K562 (cell line): ENCODE results near the gene FABP7. TPM values are rescaled to one million over a fixed set of nuclear protein-coding genes. Genes with fewer than 3 reads are reported as not detected.
A peak's percentile ranks its signal among the peaks of the same experiment; 100 is the strongest.

Experiments used
- ATF7 ChIP-seq: fragments of 450-650 bp; IDR thresholded peaks from 2 replicates; pipeline ENCODE4 v1.7.1; 2014; ENCODE audit warnings: mild to moderate bottlenecking, moderate library complexity
- E2F6 ChIP-seq, 2 experiments: IDR thresholded peaks; 2 replicates each; pipeline ENCODE4 v1.6.1; 2011; ENCODE audit warnings: borderline replicate concordance in 1 of 2, control low read depth in 1 of 2, low read depth in 1 of 2, low read length in 1 of 2, mild to moderate bottlenecking in 1 of 2, mixed read lengths in 1 of 2, moderate library complexity in 1 of 2; ENCODE audit not compliant: insufficient read depth in 1 of 2, insufficient read length in 1 of 2, poor library complexity in 1 of 2, severe bottlenecking in 1 of 2; ENCODE audit errors: extremely low read depth in 1 of 2
- EHMT2 ChIP-seq: fragments of 450-650 bp; IDR thresholded peaks from 2 replicates; pipeline ENCODE4 v1.6.1; 2018; ENCODE audit warnings: antibody characterized with exemption
- L3MBTL2 ChIP-seq: fragments of 450-650 bp; IDR thresholded peaks from 2 replicates; pipeline ENCODE4 v1.6.1; 2016; ENCODE audit warnings: mild to moderate bottlenecking, moderate library complexity
- NBN ChIP-seq: fragments of 450-650 bp; IDR thresholded peaks from 2 replicates; pipeline ENCODE4 v1.6.1; 2016; ENCODE audit warnings: low read depth, mild to moderate bottlenecking
- REST ChIP-seq, 2 experiments: fragments of 450-650 bp; formaldehyde crosslinking in 1 of 2; IDR thresholded peaks; 2 replicates each; pipeline versions ENCODE4 v1.4.0 to v1.6.1; 2014 to 2020; ENCODE audit warnings: mild to moderate bottlenecking in 2 of 2, borderline replicate concordance in 1 of 2, low read depth in 1 of 2
- TFAP4 ChIP-seq: sonication (generic); formaldehyde crosslinking; IDR thresholded peaks from 2 replicates; pipeline ENCODE4 v1.8.0; 2022; ENCODE audit warnings: missing genetic modification reagents, mild to moderate bottlenecking, moderate library complexity, borderline replicate concordance
- USF1 ChIP-seq: sonication (generic); formaldehyde crosslinking; IDR thresholded peaks from 2 replicates; pipeline ENCODE4 v1.9.0; 2022; ENCODE audit warnings: mild to moderate bottlenecking, missing genetic modification reagents
- ZBTB11 ChIP-seq, 3 experiments: fragments of 200-800 bp in 1 of 3; fragments of 250-450 bp in 1 of 3; fragments of 450-650 bp in 1 of 3; sonication (Bioruptor Pico) in 1 of 3; sonication (Bioruptor generic) in 1 of 3; formaldehyde crosslinking in 1 of 3; IDR thresholded peaks; 2 replicates each; pipeline versions ENCODE4 v1.6.1 to v1.8.0; 2016 to 2022; ENCODE audit warnings: mild to moderate bottlenecking in 2 of 3, missing genetic modification characterization in 2 of 3, missing compliant biosample characterization in 1 of 3, moderate library complexity in 1 of 3
- polyA plus RNA-seq, 8 experiments: library from polyadenylated mRNA; depleted of rRNA in 4 of 8; stranded (reverse) in 5 of 8; unstranded in 3 of 8; fragments of >200 nt; fragmentation: Nextera tagmentation in 2 of 8; fragmentation: Illumina TruSeq in 1 of 8; extraction: Ambion mirVana in 2 of 8; extraction: Trizol in 1 of 8; gene quantifications; 2 replicates each; pipeline versions ENCODE4 v1.2.1 to v1.2.3, GENCODE V29; 2011 to 2014; ENCODE audit warnings: inconsistent platforms in 1 of 8, missing spikeins in 1 of 8
- total RNA-seq, 7 experiments: library from RNA; depleted of rRNA in 6 of 7; stranded (reverse); fragments of >200 nt in 6 of 7; fragmentation: Illumina TruSeq in 2 of 7; extraction: Trizol in 2 of 7; gene quantifications; 2 replicates each; pipeline versions ENCODE4 v1.2.1 to v1.2.3, GENCODE V29; 2011 to 2021; ENCODE audit warnings: low replicate concordance in 1 of 7

The FABP7 gene
- total and polyA plus RNA-seq, 9 of the 15 experiments (the other 6 are each of a cell fraction or from before 2014, with no cell fraction given): 0.07 to 0.14 TPM; not detected in 7

- TF ChIP-seq REST (IDR thresholded peaks at IDR 0.05; ENCODE audit: borderline replicate concordance) (peak; percentile 66; the same call in 1 of the 2 replicates), REST (CRISPR knock-in tag; IDR thresholded peaks at IDR 0.05; ENCODE audit: low read depth) (no peak), E2F6 (IDR thresholded peaks at IDR 0.05; ENCODE audit: borderline replicate concordance in 1 of 2, extremely low read depth in 1 of 2, insufficient read depth in 1 of 2, insufficient read length in 1 of 2, low read depth in 1 of 2, low read length in 1 of 2, poor library complexity in 1 of 2, severe bottlenecking in 1 of 2) (peak; percentile 22 to 24), EHMT2 (no peak), TFAP4 (CRISPR knock-in tag) (peak; percentile 22; the same call in 1 of the 2 replicates), L3MBTL2 (peak; percentile 74), NBN (no peak), ATF7 (0 out of 2 replicates have a peak, but pooled peaks have one; percentile 18), USF1 (CRISPR knock-in tag) (0 out of 2 replicates have a peak, but pooled peaks have one; percentile 19), ZBTB11 (CRISPR knock-in tag; IDR thresholded peaks at IDR 0.05) (peak in 2 of 3 experiments; percentile 55 to 76; a peak in 3 of 6 replicates)
These were observed 9.9 kb downstream of the FABP7 start, which contains the start of gene SMPDL3A (continued) for GRCh38 chr6:122789182-122790027.
